ENCODE data around the gene TRPM7. TPM values are rescaled to one million over a fixed set of nuclear protein-coding genes. Genes with fewer than 3 reads are reported as not detected.
A peak's percentile ranks its signal among the peaks of the same experiment; 100 is the strongest.

Gene TRPM7
- total RNA-seq: 10 to 100 TPM; 47.4 to 96.5 (median 48.8) TPM

- WGBS, 2 donors (ENCODE audit: low coverage in 1 of 2): 0 to 1% methylated on average over 2 to 46 of the region's 80 CpGs
These were observed at the start of gene TRPM7 for GRCh38 chr15:50686469-50687301. Gene TRPM7, minus strand, starts transcription at chr15:50686797. Its CDS starts 264 bp downstream, at chr15:50686533.

GRCh38 chr15:50735156-50735555 lies 48.6 kb upstream of the TRPM7 start:
- 83 to 86% methylated on average over 2 to 4 of the region's 4 CpGs for WGBS, 2 donors (ENCODE audit: low coverage in 1 of 2)
- Histone ChIP-seq H3K27ac (no peak overlapping the region), H3K36me3 (peaks cover 0 to 71% (median 24%) of the 10 kb centered on the region in 4 donors), H3K4me3 (no peak overlapping the region), H3K27me3 (no peaks in the 10 kb centered on the region), H3K9me3 (no peaks in the 10 kb centered on the region), H3K4me1 (peaks cover 0 to 7% (median 2%) of the 10 kb centered on the region in 4 donors)
- intact Hi-C loops (cut with DNase I; ENCODE audit: low total_unique reads) (no loop called here), in situ Hi-C loops (cut with MboI; ENCODE audit: low pct_ligation_motif_present in 1 of 4, low pct_unique_long_range_greater_than_20kb in 1 of 4, low sequenced_read_pairs in 3 of 4) (no loop called here)
- no peak for DNase-seq
- TF ChIP-seq POLR2AphosphoS5 (IDR thresholded peaks at IDR 0.05): no peak

More at GRCh38 chr15:50686469-50687301, at the start of gene TRPM7:
- peak; percentile 90 for DNase-seq
- Histone ChIP-seq H3K36me3 (no peaks in the 10 kb centered on the region), H3K4me1 (peaks cover 12 to 45% (median 20%) of the 10 kb centered on the region in 4 donors), H3K27me3 (no peaks in the 10 kb centered on the region), H3K4me3 (peak within 1 kb of the TSS; percentile 65 to 83 (median 71)), H3K27ac (peak within 1 kb of the TSS; percentile 86 to 96 (median 96)), H3K9me3 (no peaks in the 10 kb centered on the region)
- intact Hi-C loops (cut with DNase I; ENCODE audit: low total_unique reads): loop anchor here (10.0 kb wide), 2 partner anchors 188 to 218 kb away; partner anchors contain the start of gene AP4E1
- in situ Hi-C loops (cut with MboI; ENCODE audit: low pct_ligation_motif_present in 1 of 4, low pct_unique_long_range_greater_than_20kb in 1 of 4, low sequenced_read_pairs in 3 of 4): loop anchor here in 3 of 4 donors (10.0 kb wide), 1 partner anchor 198 kb away; no protein-coding TSS in a partner anchor
- peak; percentile 53 to 89 (median 86) for TF ChIP-seq POLR2AphosphoS5 (IDR thresholded peaks at IDR 0.05)
- TF ChIP-seq CTCF (IDR thresholded peaks at IDR 0.05): no peak
- TF ChIP-seq POLR2A (IDR thresholded peaks at IDR 0.05): peak; percentile 84
- TF ChIP-seq EP300 (IDR thresholded peaks at IDR 0.05; ENCODE audit: low read depth): no peak

GRCh38 chr15:50726315-50726714 lies 39.7 kb upstream of the TRPM7 start:
- no peaks in the 10 kb centered on the region for H3K27me3 ChIP-seq
- peaks cover 0 to 66% (median 29%) of the 10 kb centered on the region in 4 donors for H3K36me3 ChIP-seq
- H3K4me1 ChIP-seq: no peaks in the 10 kb centered on the region
- H3K4me3 ChIP-seq: no peak overlapping the region
- in situ Hi-C loops (cut with MboI; ENCODE audit: low pct_ligation_motif_present in 1 of 4, low pct_unique_long_range_greater_than_20kb in 1 of 4, low sequenced_read_pairs in 3 of 4): no loop called here
- no peak for DNase-seq
- WGBS, 2 donors (ENCODE audit: low coverage in 1 of 2): 93 to 94% methylated on average over 1 of the region's 1 CpG
- TF ChIP-seq CTCF (IDR thresholded peaks at IDR 0.05) (no peak), POLR2A (IDR thresholded peaks at IDR 0.05) (no peak)
- no peaks in the 10 kb centered on the region for H3K9me3 ChIP-seq
- intact Hi-C loops (cut with DNase I; ENCODE audit: low total_unique reads): loop anchor here (2.0 kb wide), 1 partner anchor 78 kb away; no protein-coding TSS in a partner anchor
- no peak overlapping the region for H3K27ac ChIP-seq

- no peak overlapping the region for H3K27ac ChIP-seq
- intact Hi-C loops (cut with DNase I; ENCODE audit: low total_unique reads) (no loop called here), in situ Hi-C loops (cut with MboI; ENCODE audit: low pct_ligation_motif_present in 1 of 4, low pct_unique_long_range_greater_than_20kb in 1 of 4, low sequenced_read_pairs in 3 of 4) (no loop called here)
- no peak overlapping the region for H3K4me3 ChIP-seq
- 44 to 50% methylated on average over 1 of the region's 1 CpG for WGBS, 2 donors (ENCODE audit: low coverage in 1 of 2)
- H3K9me3 ChIP-seq: no peaks in the 10 kb centered on the region
- peaks cover 0 to 67% (median 24%) of the 10 kb centered on the region in 4 donors for H3K36me3 ChIP-seq
- H3K4me1 ChIP-seq: peaks cover 0 to 4% (median 0%) of the 10 kb centered on the region in 4 donors
- no peaks in the 10 kb centered on the region for H3K27me3 ChIP-seq
- no peak for TF ChIP-seq EP300 (IDR thresholded peaks at IDR 0.05; ENCODE audit: low read depth)
- no peak for TF ChIP-seq CTCF (IDR thresholded peaks at IDR 0.05)
- TF ChIP-seq POLR2AphosphoS5 (IDR thresholded peaks at IDR 0.05): no peak
- no peak for TF ChIP-seq POLR2A (IDR thresholded peaks at IDR 0.05)
- DNase-seq: no peak
These were observed 32.1 kb upstream of the TRPM7 start for GRCh38 chr15:50718700-50719125.
